MV-4-11 (cell line): ENCODE data around the gene DDX59.

Experiments
- DNase-seq: peaks from one replicate; lab custom pipeline; 2025; lab: John Stamatoyannopoulos, UW

DDX59 gene

DNA sequence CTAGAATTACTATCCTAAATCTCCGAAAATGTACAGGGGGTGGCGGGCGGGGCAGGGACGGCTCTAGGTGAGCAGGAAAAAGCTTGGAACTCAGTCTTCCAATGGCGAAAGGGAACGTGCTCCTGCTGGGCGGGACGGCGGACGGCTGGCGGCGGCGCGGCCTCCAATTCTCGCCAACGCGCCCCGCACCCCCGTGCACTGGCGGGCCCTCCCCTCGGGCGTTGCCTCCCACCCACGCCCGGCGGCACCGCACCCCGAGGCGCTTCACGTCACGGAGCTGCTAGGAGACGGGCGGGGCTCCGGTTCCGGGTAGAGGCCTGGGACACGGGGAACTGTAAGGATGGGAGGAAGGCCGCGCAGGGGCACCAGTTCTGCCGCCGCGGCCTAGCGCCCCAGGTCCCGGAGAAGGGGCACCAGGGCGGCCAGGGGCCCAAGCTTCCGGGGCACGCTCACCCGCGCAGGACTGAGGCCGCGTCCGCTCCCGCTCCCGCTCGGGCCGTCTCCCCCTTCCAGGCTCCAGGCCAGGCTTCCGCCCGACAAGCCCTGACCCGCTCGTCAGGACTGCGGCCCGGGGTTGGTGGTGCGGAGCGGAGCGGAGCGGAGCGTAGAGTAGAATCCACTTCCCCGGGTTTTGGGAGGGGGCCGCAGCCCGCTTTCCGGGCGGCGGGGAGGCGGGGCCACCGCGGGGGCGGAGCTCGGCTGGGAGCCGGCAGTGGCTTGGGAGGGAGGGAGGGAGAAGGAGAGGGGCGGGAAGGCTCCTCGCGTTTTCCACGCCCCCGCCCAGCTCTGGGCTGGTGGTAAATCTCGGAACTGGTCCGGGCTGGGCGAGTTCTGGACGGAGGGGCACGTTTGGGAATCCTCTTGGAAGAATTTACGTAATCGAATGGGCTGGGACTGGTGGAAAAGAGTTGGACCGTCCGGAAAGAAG is at the start of gene DDX59:
Gene DDX59 (minus strand): TSS at position 594 of the 928 bp plus-strand sequence. CDS start 3,167 bp downstream, outside the sequence.
- peak; percentile 86 for DNase-seq

DNA sequence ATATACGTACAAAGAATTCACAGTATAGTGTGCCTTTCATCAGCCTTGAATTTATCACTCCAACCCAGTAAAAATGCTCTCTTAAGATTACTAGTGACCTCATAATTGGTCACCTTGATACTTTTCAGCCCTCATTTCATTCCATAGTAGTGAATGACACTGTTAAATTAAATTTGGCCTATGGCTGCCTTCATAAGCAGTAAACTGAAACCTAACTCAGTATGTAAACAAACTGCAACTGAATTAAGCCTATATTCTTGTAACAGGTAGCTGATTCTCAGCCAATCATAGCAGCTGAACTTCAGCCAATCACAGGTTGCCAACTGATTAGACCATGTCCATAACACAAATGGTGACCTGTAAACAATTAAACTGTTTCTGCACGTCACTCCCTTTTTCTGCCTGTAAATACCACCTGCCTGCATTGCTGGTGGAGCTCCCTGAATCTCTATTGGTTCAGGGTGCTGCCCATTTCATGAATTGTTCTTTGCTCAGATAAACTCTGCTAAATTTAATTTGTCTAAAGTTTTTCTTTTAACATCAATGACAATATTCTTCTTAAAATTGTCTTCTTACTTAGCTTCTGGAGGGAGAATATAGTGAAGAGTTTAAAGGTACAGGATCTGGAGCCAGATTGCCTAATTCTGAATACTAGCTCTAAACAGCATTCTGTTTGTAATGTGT is 44.9 kb upstream of the DDX59 start:
- DNase-seq = no peak

DNA sequence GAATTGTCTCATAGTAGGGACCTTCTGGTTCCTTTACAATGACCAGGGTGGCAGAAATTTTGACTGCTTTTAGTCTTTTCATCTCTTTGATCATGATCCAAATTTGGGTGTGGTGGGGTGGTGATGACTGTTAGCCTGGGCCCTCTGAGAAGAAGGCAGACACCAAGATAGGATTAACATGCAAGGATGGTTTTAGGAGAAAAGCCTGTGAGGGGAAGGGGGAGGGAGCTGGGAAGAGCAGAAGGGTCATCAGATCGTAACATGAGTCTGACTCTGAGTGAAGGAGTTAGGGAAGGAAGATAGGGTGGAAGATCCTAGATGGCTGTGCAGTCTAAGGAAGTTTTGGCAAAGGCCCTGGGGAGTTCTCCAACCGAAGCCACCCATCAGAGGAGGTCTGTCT is 40.5 kb upstream of the DDX59 start:
- no peak for DNase-seq

DNA sequence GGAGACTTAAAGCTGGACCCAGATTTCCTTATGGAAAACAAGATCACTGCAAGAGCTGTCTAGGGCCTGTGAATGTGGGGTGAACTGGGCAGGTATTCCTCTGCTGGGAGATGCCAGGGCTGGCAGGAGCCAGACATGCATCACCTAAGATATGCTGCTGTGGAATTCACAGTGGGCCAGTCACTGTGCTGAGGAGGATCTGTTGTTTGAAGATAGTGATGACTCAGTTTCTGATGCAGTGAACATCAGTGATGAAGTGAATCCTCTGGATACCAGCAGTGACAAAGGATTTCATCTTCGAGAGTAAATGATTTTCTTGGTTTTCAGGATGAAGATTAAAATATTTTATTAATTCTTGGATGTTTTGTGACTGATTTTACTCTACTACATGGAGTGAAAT is 39.1 kb upstream of the DDX59 start:
- no peak for DNase-seq

DNA sequence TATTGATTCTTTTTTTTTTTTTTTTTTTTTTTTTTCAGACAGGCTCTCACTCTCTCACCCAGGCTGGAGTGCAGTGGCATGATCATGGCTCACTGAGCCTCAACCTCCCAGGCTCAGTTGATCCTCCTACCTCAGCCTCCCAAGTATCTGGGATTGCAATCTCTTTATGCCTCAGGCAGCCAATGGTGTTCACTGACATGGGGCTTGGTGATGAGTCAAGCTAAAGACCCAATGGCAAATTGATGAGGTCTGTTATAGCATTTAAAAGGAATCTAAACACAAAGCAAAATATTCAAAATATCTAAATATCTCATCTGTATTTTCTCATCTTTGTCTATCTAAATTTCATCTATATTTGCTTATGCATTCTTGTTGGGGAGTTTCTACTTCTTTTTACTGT is 38.5 kb upstream of the DDX59 start:
- no peak for DNase-seq

DNA sequence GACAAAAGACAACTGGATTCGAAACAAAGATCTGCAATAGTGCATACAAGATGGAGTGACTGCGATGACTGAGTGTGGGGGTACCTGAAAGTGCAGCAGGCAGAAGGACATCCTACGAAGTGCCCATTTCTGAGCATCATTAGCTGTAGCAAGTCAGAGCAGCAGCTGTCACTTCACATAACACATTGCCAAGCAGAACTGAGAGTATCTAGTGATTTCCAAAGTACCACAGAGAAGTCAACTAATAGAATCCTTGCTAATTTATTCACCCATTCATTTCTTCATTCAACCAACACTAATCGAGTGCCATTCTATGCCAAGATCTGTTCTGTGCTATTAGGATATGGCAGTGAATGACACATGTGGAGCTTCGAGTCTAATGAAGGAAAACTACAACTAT is 37.4 kb upstream of the DDX59 start:
- no peak for DNase-seq

DNA sequence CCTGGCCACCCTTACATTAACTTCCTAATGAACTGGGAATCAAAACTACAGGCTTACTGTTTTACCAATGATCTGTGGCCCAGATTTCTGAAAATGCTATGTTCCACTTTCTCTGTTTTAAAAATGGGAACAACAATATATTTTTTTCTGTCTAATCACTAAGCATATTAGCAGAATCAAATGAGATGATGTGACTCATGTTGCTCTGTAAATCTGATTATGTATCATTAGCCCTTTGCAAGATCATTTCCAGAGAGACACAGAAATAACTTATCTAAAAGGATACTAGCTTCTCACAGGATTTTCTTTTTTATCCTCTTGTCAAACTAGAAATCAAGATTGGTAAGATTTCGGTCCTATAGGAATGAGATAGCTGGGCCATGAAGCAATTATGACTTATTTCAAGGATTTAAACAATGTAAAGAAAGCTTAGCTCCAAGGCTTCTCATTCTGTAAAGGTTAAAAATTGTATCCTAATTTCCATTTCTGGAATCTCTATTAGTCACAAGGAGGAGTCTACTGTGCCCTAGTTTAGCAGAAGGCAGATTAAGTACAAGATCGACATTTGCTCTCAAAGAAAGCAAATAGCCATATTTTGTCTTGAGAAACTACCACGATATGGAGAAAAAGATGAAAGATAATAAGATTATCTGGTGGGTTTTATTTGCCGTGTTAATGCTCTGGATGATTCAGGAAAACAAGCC is 36.6 kb upstream of the DDX59 start:
- no peak for DNase-seq

DNA sequence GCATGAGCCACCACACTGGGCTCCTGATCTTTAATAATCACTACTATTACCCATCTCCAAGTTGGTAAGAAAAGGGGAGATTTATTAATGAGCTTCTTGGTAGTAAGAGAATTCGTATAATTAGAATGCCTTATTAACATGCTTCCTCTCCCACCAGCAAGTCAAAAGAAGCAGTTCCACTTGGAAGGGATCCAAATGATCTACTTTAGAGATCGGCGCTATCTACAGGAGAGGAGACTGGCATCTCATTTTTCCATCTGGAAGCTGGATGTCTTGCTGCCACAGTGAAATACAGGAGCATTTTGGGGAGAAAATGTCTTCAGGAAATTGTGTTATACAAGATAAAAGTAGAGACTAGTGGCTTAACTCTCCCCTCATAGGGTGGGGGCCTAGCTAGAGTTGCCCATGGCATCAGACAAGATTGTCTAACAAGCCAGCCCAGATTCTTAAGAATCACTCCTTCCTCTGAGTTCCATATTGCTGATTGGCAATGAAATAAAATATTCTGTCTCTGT is 35.3 kb upstream of the DDX59 start:
- DNase-seq = no peak

DNA sequence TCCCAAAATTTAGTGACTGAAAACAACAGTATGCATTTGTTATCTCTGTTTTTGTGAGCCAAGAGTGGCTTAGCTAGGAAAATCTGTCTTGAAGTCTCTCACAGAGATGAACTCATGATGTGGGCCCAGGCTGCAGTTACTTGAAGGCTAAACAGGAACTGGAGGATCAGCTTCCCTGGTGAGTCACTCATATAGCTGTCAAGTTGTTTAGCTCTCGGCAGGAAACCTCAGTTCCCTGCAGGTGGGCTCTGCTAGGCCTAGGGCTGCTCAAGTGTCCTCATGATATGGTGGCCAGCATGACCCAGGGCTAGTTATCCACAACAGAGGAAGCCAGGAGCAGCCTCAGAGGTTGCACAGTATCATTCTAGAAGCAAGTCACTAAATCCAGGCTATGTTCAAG is 30.2 kb upstream of the DDX59 start:
- DNase-seq = no peak

DNA sequence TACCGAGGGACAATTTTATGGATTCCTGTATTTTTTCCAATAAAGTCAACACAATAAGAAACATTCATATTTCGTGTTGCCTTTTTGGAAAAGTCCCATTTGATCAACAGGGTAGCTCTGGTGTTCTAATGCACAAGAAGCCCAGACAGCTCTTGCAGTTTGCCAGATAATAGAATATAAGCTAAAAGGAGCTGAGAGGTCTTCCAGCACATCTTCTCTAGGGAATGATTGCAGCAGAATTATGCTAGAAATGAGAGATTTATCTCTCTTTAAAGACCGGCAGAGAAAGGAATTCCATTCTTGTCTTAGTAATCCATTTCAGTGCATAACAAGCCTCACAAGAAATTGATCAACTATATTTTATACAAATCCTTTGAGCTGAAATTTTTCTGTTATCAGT is 25.0 kb upstream of the DDX59 start:
- DNase-seq = no peak

DNA sequence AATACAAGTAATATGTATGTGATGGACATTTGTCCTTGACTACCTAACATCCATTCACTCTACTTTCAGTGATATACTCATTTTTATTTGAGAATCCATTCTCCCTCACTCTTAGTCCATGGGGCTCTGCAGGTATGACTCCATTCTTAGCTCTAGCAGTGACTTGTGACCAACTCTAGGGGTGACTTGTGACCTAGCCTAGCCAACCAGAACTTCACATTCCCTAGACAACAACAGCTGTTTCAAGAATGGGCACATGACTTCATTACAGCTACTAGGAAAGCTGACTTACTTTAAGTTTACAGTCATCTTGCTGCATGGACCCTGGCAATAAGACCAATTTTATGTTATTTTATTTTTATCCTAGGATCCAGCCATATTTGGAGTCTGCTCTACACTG is 23.6 kb upstream of the DDX59 start:
- DNase-seq = no peak

DNA sequence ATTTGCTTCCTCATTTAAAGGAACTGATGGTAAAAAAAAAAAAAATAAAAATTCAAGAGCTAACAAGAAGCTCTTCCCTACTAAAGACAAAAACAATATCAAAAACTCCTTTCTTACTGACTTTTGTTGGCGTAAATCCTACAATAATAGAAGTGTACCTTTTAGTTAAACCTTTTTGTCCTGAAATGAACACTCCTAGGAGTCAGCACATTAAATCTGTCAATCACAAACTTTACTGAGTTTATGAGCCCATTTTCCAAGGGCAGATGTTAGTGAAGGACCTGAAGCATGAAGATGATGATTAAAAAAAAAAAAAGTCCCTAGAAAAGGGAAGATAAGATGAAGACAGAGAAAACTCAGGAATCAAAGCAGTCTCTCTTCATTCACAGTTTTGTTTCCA is 22.6 kb upstream of the DDX59 start:
- DNase-seq = no peak

DNA sequence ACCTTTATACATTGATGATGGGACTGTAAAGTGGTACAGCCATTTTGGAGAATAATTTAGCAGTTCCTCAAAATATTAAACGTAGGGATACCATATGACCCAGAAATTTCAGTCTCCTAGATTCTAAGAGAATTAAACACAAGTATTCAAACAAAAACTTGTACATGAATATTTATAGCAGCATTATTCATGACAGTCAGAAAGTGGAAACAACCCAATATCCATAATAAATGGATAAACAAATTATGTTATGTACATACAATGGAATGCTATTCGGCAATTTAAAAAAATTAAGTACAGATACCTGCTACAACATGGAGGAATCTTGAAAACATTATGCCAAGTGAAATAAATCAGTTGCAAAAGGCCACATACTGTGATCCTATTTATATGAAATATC is 16.9 kb upstream of the DDX59 start:
- DNase-seq = no peak

DNA sequence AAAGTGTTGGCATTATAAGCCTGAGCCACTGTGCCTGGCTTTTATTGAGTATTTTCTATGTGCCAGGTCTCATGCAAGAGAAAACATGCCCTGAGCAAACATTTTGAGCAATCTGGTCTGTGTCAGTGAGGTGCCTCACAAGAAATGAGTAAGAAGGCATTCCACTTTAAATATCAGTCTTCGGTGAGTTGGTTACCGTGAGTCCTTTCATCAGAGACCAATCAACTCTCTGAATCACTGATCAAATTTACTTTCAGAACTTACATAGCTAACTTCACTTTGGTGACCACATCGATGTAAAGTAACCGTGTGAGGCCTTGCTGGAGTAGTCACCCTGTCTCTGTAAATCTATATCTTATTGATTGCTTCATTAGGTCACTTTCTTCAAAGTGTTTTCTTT is 14.3 kb upstream of the DDX59 start:
- no peak for DNase-seq

DNA sequence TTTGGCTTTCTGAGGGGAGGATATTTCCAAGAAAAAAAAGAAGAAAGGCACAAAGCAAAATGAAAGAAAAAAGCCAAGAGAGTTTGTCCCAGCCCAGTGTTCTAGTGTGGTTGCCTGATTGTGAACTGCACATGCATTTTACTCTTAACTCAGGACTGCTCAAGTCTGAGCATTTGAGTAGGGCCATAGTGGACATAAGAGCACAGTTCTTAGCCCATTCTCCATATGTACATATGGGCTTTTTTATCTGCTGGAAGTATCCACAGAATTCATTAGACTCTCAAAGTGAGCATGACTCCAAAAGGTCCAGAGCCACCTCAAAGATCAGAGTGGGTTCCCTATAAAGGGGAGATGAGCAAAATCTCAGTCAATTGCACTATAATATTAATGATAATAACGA is 13.6 kb upstream of the DDX59 start:
- no peak for DNase-seq

DNA sequence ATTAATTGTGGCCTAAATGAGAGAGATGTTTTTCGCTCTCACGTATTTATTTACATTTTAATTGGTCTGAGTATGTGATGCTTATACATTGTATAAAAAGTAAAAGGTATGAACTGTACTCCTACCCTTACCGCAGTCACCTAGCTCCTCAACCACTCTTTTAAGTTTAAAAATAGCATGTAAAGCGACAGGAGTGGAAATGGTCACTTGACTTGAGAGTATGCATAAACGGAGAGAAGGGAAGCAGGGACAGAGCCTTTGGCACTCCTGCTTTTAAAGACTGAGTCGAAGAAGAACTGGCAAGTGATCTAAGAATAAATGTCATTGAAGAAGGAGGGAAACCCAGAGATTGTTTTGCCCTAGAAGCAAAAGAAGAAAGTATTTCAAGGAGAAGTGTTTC is 11.5 kb upstream of the DDX59 start:
- DNase-seq = no peak

DNA sequence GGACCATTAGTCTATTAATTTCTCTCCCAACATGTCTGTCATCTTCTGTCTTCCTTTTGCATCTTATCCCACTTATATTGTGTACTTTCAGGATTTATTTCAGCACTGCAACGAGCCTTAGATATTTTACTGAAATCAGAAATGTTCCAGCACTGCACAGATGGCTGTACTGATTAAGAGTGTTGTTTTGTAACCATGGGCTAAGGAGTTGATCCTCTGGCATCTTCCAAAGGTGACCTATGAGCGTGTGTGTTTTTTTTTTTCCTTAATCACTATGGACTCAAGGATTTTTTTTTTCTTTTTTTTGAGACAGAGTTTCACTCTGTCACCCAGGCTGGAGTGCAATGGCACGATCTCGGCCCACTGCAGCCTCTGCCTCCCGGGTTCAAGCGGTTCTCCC is 7.1 kb upstream of the DDX59 start:
- DNase-seq = no peak

DNA sequence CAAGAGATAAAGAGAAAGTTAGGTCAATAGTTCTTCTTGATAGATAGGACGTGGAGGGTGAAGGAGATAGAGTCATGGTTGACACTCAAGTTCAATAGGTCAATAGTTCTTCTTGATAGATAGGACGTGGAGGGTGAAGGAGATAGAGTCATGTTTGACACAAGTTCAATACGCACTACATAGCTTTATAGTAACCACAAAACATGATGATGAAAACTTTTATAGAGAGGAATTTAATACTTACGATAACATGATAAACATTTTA is 5.8 kb upstream of the DDX59 start:
- DNase-seq = no peak

DNA sequence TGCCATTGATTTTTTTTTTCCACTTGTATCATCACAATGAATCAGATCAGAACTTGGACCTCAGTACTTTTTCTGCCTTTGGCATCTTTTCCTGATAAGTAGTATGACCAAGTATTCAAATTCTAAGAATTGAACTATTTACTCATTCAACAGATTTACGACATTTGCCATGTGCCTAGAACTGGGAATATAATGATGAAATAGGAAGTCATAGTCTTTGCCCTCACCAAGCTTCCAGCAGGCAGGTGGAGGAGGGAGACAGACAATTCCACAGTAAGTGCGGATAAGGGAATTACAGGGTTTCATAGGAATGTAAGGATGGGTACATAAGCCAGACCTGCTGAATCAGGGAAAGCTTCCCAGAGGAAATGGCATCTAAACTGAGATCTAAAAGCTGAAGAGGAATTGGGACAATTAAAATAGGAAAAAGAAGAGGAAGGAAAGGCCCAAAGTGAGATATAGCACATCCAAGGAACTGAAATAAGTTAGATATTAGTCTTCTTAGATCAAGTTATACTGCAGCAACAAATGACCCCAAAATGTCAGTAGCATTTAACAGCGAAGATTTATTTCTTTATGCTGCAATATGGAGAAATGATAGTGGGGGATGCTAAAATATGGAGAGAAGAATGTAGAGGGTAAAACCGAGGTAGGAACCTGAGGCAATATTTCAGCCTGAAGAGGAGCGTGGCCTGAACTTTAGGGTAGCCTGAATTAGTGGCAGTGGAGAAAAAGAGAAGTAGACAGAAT is 5.3 kb upstream of the DDX59 start:
- DNase-seq = no peak

DNA sequence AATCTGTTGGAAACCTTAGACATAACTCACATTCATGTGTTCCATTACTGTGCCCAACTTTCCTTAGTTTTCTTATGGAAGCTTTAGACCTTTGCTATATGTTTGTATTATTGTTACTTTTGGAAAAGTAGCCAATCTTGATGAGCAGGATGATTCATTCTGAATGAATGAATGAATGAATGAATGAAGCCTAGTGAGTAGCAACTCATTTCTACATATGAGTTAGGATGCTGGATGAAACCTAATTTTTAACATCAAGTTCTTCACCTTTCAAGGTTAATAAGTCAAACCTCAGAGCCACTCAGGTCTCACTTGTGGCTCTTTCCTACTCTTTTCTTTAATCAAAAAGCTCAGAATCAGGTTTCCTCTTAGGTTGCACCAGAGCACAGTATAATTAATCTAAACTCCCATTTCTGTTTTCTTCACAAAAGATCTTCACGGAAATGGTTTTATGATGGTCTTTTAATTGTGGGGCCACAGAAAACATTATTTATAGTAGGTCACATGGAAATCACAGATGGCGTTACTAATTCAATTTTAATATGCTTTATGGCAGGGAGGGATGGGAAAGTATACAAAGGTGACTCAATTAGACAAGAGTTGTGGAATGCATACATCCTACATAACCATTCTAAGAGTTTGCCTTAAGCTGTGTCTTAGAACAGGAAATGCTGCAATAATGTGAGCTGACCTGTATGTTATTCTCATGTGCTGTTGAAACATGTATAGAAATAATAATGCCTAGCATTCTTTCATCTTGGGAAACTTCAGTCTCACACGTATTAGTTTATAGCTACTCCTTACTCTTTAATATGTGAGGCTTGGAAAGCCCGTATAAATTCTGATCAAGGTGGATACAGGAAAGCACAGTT is 4.5 kb upstream of the DDX59 start:
- no peak for DNase-seq

DNA sequence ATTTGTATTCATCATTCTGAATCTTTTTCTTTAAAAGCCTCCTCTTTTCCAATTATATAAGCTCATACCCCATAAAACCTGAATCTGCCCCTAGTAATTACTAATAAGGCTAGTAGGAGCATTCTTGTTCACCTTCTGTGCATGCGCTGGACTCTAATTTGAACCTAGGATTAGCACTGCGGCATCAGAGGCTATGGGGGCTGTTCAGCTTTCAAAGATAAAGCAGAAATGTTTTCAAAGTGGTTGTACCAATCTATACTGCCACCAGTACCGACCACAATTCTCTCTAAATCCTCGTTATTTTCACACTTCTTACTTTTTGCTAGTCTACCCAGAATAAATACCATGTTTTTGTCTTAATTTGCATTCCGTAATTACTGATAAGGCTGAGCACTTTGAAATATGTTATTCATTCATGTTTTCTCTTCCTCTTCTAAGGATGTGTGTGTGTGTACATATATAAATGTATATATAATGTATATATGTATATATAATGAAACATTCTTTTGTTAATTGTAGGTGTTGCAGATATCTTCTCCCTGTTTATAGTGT is 1.6 kb upstream of the DDX59 start:
- no peak for DNase-seq
